SK-N-MC (cell line): ENCODE results near the gene GNB2.

ENCODE experiments used
- EZH2 ChIP-seq: fragments of 200-600 bp; sonication (generic); IDR thresholded peaks from one replicate; pipeline ENCODE4 v1.6.1; 2017; ENCODE audit warnings: antibody characterized with exemption
- POLR2AphosphoS5 ChIP-seq: IDR thresholded peaks from 2 replicates; pipeline ENCODE4 v1.6.1; 2012; ENCODE audit warnings: mild to moderate bottlenecking, low read depth, low read length, borderline replicate concordance

DNA sequence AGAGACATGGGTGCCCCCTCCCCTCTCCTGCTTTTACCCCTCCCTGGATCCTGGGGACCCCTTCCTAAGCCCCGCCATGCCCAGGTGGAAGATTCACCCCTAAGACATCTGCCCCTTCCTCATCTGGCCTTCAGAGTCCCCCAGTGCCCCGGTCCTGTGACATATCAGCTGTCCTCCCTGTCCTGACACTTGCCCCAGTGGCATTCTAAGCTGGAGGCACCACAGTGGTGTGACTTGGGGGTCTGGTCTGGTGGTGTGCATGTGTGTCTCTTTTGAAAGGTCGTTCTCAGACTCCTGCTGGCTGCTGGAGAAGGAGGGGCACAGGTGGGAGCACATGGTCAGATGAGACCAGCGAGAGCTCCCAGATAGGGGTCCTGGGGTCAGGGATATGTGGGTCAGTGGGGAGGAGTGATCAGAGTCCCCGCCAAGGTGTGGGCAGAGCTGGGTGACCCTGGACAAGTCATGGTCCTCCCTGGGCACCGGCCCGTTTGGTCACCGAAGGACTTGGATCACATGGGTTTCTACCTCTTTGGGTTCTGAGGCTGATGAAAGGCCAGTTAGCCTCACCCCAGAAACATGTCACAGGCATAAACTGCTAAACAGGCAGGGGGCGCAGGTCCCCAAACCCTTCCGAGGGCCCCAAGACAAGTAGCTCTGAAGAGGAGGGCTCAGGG lies 31.5 kb upstream of the GNB2 start:
- no peak for TF ChIP-seq POLR2AphosphoS5
- TF ChIP-seq EZH2: no peak
